GM21737 (cell line): ENCODE measurements around the gene NAV2.

Experiments
- ATAC-seq: cut with Tn5 transposase; IDR thresholded peaks from one replicate; pipeline ENCODE4 v1.9.1; 2021; ENCODE audit warnings: mild to moderate bottlenecking, moderate library complexity; ENCODE audit not compliant: unreplicated experiment

Gene NAV2

GRCh38 chr11:20031155-20032001, 318.7 kb downstream of the NAV2 start:
- no peak for ATAC-seq

- no peak for ATAC-seq
Measured at GRCh38 chr11:20032127-20032526, 319.5 kb downstream of the NAV2 start.

DNA sequence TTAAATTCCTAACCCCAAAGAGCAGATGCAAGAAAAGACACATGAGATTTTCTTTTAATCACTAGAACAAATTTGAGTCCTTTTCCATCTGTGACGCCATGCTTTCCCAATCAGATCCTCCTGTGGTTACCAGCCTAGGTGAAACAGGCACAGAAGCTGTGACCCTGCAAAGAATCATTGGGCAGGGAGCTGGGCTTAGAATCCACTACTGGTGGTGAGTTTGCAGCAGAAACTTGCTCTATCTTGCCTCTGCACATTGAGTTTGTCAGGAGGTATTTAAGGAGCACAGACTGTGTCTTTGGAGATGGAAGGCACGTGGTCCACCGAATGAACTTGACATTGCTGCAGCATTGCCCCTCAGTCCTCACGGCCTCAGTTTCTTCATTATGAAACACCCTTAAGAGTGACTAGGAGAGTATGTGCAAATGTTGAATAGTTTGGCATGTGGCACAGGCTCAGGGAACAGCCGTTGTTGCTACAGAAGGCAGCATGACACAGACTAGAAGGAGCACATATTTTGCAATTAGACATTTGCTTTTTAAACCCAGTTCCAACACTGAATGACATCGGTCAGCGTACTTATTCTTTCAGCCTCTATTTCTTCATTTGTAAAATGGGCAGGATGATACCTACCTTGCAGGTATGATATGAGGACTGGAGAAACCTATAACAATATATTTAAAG, 320.1 kb downstream of the NAV2 start:
- no peak for ATAC-seq

DNA sequence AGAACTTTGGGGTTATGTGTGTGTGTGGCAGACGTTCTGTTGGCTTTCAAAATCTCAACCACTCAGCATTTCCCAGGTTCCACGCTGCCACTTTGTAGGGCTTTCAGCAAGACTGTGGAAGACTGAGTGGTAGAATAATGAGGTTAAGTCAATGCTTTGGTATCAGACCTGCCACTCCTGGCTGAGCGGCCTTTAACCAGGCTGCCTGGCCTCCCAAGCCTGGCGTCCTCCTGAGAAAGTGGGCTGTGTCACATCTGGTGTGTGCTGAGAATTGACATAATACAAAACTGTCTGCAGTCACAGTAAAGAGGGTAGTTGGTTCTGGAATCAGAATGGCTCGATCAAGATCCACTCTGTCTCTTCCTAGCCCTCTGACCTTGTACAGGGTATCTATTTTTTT, 321.2 kb downstream of the NAV2 start:
- ATAC-seq, result no peak

DNA sequence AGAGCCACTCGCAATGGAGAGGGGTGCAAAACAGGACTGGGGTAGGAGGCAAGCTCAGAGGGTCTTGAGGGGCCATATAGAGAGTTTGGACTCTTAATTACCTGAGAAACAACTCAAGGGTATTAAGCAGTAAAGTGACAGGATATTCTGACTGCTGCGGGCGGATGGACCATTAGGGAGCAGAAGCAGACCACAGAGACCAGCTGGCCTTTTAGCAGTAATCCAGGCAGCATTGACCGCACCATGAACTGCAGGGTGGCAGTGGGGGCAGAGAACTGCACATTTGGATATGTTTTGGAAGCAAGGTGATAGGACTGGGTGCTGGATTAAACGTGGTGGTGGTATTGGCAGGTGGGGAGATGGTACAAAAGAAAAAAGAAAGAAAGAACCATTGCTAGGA, 322.3 kb downstream of the NAV2 start:
- no peak for ATAC-seq

DNA sequence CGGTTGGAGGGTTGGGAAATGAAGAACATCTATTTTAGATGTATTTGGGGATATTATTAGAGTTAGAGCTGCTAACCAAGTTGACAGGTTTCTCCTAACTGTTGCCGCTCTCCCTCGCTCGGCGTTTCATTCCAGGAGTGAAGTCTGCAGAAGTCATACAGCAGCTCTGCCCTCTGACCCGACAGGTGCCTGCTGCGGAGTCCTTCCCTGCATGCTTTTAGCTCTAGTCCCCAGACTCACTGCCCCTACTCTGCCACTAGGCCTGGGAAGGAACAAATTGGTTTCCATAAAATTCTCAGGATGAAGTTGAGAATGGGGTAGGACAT, 322.7 kb downstream of the NAV2 start:
- no peak for ATAC-seq

- ATAC-seq, result no peak
Measured at GRCh38 chr11:20035701-20036601, 323.3 kb downstream of the NAV2 start.

DNA sequence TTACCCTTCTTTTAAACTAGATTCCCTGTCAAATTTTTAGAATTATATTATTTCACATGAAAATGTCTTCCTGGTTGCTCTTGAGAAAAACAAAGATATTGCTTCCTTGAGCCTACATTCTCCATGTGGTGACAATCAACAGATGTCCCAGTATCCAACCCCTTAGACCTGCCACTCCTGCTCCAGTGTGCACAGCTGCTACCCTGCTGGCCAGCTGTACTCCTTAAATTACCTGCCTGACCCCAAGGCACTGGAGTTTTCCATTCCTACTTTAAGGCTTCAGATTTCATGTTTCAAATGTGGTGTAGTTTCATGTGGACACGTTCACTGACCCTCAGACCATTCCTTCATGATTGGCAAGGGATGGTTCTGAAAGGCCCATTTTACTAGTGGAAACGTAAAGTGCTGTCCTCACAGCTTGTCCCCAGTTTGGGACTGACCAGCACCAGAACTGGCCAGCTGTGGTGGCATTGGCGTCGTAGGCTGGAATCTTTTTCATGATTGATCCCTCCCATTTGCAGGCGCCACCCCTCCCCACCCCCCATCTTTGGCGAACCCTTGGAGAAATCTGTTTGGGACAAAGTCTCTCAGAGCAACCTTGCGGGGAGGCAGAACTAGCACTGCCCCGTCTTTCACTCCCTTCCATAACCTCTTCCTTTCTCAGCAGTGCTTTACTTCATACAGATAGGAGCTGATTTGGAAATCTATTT, 324.1 kb downstream of the NAV2 start:
- no peak for ATAC-seq

DNA sequence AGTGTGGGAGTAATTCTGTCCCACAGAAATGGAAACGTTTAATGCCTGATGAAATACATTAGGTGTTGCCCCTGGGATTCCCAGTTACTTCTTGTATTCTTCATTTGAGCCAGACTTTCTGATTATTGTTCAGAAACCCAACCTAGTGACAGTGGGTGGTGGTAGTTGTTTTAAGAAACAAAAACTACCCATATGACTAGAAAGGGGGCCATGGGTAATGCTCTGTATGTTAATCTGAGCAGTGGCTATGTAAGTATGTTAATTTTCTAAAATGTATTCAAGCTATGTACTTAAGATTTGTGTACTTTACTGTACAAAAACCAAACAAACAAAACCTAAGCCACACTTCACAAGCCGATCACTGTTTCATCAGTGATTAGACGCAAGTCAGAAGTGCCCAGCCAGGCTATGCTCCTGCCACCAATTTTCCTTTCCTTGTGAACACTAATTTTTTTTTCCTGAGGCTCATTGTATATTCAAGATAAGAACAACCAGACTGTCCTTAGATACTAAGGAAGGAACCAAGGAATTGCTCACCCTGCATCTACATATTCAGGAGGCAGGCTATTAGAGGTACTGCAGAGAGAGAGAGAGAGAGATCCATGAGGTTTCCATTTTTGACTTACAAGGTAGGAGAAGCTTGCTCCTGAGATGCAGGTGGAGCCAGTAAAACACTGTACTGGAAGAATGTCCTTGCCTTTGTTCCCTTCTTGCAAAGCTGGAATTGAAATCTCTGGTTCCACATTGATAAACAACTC, 324.9 kb downstream of the NAV2 start:
- no peak for ATAC-seq

GRCh38 chr11:20038412-20038811, 325.8 kb downstream of the NAV2 start:
- ATAC-seq, result no peak

DNA sequence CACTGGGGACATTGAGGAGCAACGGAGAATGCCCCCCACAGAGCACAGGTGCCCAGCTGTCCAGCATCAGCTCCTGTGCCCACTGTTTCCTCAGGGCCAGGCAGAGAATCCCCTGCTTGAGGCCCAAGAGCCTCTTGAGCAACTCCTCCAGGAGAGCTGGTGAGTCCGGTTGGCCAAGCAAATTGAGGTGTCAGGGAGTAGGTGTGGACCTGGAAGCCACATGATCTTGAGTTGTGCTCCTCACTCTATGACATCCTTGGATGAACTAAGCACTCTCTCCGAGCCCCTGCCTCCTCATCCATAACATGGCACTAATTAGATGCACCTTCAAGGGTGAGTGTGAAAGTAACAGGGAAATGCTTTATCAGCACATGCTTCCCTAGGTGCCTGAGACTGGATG, 326.3 kb downstream of the NAV2 start:
- no peak for ATAC-seq

DNA sequence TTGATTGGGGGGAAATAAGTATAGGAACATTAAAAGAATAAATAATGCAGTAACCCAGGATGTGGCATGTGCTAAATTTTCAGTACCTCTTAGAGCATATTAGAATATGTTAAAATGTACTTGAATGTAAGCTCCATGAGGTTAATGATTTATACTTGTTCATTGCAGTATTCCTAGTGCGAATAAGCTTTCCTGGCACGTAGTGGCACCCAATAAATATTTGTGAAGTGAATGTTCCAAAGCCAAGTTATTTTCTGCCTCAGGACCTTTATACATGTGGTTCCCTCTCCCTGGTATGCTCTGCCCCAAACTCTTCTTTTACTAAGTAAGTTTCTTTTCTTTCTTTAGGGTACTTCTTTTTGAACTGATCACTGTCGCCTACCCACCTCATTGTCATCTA, 328.9 kb downstream of the NAV2 start:
- ATAC-seq, result no peak

DNA sequence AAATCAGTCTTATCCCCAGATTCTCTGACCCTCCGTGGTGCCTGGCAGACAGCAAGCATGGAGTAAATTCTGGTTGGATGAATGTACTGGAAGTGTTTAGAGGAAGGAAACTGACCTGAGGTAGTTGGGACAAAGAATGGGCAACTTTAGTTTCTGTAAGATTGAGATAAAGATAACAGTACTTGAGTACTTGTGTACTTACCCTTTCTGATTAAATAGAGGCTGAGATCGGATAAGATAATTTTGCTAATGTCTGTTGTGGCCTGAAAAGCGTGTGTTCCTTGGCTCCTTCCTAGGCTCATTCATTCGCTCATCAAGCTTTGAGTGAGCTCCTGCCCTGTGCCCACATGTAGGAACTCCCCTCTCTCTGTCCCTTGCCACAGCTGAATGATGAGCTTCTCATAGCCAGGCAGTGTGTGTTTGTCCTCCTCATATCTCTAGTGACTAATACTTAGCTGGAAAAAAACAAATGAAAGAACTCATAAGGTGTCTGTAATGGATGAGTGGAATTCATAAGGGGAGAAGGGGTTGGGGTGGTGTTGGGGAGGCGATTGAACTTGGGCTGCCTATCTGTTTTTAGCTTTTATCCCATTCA, 329.5 kb downstream of the NAV2 start:
- ATAC-seq, result no peak

- no peak for ATAC-seq
Measured at GRCh38 chr11:20042811-20043341, 330.2 kb downstream of the NAV2 start.

- ATAC-seq, result no peak
Measured at GRCh38 chr11:20043992-20044391, 331.4 kb downstream of the NAV2 start.

- no peak for ATAC-seq
Measured at GRCh38 chr11:20045098-20045688, 332.6 kb downstream of the NAV2 start.

GRCh38 chr11:20046416-20046815, 333.8 kb downstream of the NAV2 start:
- no peak for ATAC-seq

GRCh38 chr11:20047006-20047768, 334.6 kb downstream of the NAV2 start:
- no peak for ATAC-seq
